ENCODE measurements around the gene TRIM32.
A peak's percentile ranks its signal among the peaks of the same experiment; 100 is the strongest.
"Not testable (repeated sequence)": the region's sequence is repeated elsewhere in the genome, so short reads cannot be mapped to it uniquely, and the experiment has no call there.

TRIM32 gene

DNA sequence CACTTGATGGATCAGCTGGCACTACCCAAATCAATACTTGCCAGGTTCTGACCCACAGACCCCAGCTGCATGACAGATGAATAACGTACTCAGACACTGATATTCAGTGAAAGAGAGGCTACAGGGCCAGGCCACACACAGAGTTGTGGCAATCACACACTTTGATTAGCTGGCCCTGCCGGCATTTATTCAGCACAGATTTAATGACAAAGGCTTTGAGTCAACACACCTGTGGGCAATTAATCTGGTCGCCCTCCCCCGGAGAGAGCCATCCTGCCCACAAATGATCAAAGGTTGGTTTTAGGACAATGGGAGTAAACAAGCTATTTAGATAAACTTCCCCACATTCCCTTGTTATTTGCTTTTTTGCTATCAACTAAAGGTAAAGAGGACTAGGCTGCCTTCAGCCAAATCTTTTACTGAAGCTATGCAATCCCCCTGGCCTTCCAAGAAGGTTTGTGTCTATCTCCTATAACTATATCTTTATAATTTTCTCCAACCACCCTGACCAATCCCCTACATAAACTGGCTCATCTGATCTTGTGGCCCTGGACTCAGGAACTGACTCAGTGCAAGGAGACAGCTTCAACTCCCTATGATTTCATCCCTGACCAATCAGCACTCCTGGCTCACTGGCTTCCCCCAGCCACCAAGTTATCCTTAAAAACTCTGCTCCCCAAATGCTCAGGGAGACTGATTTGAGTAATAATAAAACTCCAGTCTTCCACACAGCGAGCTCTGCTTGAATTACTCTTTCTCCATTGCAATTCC lies 12.7 kb upstream of the TRIM32 start:
- DNase-seq (ENCODE audit: low read depth, low spot score), result no peak
- no peak overlapping the region for H3K27ac ChIP-seq

DNA sequence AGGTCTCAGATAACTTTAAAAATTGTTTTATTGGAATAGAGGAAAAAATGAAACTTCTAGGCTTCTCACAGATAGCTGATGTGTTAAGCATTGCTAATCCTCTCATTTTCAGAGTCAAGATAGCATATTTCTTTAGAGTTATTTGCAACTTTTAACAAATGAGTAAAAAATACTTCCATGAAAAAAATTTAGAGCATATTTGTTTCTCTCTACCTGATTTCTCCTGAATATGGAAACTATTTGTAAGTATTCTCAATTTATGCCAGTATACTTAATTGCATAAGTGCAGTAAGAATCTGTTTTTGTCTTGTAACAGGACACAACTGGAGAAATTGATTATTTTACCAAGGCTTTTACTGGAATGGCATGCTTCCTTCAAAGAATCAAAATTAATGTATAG lies 3.6 kb upstream of the TRIM32 start:
- no peak overlapping the region for H3K27ac ChIP-seq
- no peak for DNase-seq (ENCODE audit: low read depth, low spot score)

DNA sequence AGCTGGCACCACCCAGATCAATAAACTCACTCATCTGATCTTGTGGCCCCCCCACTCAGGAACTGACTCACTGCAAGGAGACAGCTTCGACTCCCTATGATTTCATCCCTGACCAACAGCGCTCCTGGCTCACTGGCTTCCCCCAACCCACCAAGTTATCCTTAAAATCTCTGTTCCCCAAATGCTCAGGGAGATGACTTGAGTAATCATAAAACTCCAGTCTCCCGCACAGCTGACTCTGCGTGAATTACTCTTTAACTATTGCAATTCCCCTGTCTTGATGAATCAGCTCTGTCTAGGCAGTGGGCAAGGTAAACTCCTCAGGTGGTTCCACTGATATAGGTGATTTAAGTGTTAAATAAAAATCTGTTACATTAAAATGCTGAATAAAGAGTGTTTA lies 1.9 kb upstream of the TRIM32 start:
- H3K27ac ChIP-seq, result no peak overlapping the region
- DNase-seq (ENCODE audit: low read depth, low spot score), result no peak

DNA sequence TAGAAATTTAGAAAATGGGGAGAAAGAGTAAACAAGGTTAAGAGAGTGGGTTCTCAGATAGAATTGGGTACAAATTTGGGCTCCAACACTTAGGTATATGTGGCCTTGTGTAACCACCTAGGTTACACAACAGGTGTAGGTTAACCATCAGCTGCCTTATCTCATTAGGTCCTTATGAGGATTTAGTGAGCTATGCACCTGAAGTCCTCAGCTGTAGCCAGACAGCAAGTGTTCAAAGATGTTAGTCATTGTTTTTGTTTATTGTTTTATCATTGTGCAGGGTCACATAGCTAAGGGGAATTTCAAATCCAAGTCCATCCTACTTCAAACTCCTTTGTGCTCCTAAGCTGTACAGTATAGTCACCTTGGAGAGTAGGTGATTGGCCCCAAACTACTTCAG lies 970 bp upstream of the TRIM32 start:
- no peak overlapping the region for H3K27ac ChIP-seq
- no peak for DNase-seq (ENCODE audit: low read depth, low spot score)

DNA sequence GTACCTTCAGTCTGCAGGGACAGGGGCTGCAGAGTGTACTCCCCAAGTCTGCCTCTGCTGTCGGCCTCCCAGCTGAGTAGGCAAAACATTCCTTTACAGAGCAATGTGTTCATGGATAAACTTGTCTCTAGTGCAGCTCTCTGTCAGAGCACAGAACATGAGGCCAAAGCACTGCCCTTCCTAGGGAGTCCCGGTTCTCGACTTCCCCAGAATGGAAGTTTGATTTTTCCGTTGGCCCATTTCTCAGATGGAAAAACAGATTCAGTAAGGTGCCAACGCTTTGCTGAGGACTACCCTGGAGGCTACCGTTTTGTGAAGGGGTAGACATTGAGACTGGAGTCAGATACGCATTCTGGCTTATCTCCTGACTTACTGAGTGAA lies 422 bp upstream of the TRIM32 start:
- H3K27ac ChIP-seq, result no peak overlapping the region
- no peak for DNase-seq (ENCODE audit: low read depth, low spot score)

DNA sequence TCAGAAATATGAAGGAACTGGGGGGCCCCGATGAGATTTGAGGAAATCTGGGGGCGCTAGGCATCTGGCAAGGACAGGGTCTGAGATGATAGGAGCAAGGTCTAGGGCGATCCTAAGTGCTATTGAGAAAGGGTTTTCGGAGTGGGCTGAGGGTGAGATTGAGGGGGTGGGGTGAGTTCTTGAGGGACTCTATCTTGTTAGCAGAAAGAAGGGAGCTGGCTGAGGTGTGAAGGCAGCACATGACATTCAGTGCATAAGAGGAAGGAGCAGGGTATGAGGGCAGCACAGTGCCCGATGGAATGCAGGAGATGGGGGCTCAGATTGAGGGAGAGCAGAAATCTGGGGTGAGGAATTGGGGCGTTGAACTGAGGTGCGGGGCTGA lies 640 bp downstream of the TRIM32 start:
- H3K27ac ChIP-seq, result peak overlapping the region; percentile 13
- DNase-seq (ENCODE audit: low read depth, low spot score), result no peak

DNA sequence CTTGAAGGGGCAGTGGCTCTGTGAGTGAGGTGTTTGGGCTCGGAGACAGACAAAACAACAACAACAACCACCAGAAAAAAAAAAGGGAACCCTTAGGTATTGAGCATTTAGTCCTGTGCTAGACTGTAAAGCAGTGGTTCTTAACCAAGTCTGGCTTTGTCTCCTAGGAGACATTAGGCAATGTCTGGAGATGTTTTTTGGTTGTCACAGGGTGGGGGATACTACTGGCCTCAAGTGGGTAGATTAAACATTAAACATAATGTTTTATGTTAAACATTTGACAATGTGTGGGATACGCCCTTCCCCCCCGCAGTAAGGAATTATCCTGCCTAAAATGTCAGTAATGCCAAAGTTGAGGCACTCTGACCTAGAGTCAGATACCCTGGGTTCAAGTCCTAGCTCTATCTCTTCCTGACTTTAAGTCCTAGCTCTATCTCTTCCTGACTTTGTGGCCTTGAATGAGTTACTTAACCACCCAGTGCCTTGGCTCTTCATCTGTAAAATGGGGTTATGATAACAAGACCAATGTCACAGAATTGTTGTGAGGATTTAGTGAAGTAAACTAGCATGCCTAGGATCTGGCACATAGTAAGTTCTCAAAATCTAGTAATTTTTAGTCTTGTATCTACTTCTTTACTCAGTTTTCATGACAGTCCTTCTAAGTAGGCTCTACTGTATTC lies 1.8 kb downstream of the TRIM32 start:
- DNase-seq (ENCODE audit: low read depth, low spot score), result no peak
- no peak overlapping the region for H3K27ac ChIP-seq

DNA sequence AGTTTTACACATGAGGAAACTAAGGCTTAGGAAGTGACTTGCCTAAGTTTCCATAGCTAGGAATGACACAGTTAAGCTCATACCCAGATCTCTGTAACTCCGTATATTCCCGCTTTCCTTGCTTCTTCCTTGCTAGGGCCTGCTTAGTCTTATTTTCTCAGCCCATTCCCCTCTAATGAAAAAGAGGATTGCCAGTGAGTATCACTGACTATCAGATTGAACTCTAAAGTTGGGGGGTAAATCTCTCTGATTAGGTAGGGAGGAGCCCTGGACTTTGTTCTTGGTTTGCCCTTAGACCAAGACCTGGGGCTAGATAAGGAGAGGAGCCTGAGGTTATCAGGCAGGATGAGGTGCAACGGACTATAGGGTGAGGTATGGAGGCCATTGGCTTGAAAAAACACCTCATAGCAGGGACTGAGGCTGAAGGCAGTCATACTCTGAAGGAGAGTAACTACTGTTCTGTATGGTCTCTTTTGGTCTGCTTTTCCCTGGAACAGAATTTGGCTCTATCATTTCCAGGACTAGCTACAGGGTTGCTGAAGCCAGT lies 2.5 kb downstream of the TRIM32 start:
- H3K27ac ChIP-seq, result no peak overlapping the region
- no peak for DNase-seq (ENCODE audit: low read depth, low spot score)

DNA sequence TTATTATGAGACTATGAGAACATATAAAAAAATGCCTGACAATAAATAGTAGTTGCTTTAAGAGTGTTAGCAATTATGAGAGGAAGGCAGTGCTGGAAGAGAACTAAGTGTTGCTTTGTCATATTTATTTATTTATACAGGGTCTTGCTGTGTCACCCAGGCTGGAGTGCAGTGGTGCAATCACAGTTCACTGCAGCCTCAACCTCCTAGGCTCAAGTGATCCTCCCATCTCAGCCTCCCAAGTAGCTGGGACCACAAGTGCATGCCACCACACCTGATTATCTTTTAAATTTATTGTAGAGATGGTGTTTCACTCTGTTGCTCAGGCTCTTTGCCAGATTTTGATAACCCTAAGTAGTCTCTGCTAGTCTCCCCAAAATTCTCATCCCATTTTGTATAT lies 3.7 kb downstream of the TRIM32 start:
- not testable (repeated sequence) for H3K27ac ChIP-seq; DNase-seq (ENCODE audit: low read depth, low spot score)

DNA sequence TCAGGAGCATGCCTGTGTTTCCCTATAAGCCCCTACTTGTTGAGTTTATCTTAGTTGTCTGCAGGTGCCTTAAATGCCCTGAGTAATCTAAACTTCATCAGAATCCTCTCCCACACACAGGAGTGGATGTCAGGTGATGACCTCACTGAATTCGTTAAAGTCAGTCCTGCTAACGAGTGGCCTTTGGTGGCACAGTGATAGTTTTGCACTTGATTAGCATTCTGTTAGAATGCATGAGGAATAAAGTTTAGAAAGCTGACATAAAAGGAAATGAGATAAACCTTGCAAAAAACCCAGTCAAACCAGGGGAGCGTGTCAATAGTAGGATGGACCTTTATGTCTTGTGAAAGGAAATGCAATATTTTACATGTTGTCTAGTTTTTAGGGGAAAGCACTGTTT lies 4.5 kb downstream of the TRIM32 start:
- peak overlapping the region; percentile 53 for H3K27ac ChIP-seq
- DNase-seq (ENCODE audit: low read depth, low spot score), result no peak

DNA sequence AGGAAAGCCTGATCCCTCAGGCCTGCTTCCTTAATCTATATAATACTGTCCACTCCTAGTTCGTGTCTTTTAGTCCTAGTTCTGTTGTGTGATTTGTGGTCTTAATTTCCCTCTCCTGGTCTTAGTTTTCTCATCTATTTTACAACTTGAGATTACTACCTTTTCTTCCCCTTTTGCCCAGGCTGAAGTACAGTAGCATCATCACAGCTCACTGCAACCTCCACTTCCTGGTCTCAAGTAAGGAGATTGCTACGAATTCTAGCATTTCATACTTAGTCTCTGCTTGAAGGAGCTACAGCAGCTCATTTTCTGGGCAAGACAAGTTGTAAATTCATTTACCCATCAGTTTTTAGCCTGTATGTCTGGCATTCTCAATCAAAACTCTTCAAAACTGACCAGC lies 5.5 kb downstream of the TRIM32 start:
- peak overlapping the region; percentile 53 for H3K27ac ChIP-seq
- DNase-seq (ENCODE audit: low read depth, low spot score), result no peak

DNA sequence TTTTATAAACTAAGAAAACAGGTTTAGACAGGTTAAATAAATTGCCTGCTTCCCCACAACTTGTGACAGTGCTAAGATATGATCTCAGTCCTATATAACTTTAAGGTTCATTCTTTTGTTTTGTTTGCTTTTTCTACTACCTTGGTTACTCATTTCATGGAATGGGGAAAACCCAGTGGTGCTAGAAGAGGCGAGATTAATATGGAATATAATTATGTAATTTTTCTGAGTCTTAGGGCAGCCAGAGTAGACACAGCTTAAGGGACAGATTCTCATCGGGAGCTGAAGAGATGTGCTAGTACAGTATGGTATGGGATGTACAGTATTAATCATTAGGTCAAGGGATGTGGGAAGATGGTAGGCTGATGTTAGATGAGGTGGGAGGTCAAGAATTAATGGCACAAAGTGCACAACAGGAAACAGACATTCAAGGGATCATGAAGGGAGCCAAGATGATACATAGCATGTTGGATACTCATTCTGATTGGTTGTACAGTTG lies 6.2 kb downstream of the TRIM32 start:
- H3K27ac ChIP-seq, result peak overlapping the region; percentile 53

DNA sequence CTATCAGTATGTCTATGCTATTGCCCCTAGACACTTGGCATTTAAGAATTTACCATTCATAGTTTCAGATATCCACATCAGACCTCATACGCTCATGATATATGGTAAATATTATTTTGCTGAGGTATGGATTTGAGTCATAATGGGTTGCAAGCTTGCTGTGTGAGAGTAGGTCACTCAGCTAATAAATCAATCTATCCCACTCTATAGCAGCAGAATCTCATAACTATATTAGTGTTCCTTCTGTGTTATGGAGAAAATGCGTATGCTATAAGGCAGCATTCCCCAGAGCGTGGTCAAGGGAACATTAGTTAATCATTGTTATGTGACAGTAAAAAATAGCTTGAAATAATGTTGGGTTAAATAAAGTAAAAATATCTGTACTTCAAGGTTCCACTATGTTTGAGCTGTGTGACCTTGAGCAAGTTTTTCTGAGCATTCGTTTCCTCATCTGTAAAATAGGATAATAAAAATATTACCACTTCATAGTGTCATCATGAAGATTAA lies 7.7 kb downstream of the TRIM32 start:
- DNase-seq (ENCODE audit: low read depth, low spot score), result no peak
- H3K27ac ChIP-seq, result no peak overlapping the region

More for the DNA sequence above, 6.2 kb downstream of the TRIM32 start:
- peak; percentile 63 for DNase-seq (ENCODE audit: low read depth, low spot score)

DNA sequence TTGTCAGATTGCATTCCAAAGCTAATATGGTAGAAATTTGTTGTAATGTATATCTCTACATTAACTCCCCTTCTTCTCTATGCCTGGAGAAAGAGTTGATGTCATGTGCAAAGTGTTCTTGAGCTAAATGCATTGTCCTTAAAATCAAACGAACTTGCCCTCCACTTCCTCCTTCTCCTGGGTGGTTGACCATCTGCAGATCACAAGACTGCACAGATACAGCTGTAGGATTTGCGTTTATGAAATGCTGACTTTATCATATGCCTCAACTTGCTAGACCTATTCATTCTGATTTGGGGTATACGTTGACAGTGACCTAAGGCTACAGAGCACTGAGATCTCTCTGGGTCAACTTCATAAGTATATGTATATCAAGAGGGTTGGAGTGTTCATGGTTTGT lies 8.3 kb downstream of the TRIM32 start:
- no peak overlapping the region for H3K27ac ChIP-seq
- no peak for DNase-seq (ENCODE audit: low read depth, low spot score)

DNA sequence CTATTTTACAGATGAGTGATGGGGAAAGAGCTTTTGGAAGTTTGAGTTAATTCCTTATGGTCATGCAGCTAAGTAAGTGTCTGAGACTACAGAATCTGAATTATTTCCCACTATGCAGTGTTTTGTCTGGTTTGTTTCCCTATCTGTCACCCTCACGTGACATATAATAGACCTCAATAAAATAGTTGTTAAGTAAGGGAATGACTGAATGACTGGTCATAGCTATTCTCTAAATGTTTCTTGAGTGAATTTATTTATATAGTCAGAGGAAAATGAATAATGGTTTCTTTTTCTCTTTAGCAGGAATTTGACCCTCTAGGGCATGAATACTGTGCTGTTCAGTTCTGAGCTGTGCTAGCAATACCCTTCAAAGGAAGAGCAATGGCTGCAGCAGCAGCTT lies 10.3 kb downstream of the TRIM32 start:
- no peak overlapping the region for H3K27ac ChIP-seq
- peak; percentile 14 for DNase-seq (ENCODE audit: low read depth, low spot score)

DNA sequence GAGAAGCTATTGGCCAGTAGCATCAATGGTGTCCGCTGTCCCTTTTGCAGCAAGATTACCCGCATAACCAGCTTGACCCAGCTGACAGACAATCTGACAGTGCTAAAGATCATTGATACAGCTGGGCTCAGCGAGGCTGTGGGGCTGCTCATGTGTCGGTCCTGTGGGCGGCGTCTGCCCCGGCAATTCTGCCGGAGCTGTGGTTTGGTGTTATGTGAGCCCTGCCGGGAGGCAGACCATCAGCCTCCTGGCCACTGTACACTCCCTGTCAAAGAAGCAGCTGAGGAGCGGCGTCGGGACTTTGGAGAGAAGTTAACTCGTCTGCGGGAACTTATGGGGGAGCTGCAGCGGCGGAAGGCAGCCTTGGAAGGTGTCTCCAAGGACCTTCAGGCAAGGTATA lies 10.8 kb downstream of the TRIM32 start:
- no peak overlapping the region for H3K27ac ChIP-seq
- no peak for DNase-seq (ENCODE audit: low read depth, low spot score)

DNA sequence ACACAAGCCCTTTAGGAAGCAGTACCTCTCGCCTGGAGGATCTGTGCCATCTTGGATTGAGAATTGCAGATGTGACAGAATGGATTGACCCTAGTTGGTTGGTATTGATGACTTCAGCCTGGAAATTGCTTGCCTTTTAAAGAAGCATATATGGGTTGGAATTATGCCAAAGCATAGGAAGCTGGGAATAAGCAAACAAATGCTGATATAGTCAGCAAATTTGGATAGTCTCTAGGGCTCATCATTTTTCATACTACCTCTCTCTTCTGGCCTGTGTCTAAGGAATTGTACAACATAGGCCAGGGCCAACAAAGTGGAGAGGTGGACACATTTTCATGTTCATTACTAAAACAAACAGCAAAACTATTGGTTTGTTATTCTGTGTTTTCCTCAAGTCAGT lies 13.2 kb downstream of the TRIM32 start:
- no peak for DNase-seq (ENCODE audit: low read depth, low spot score)
- H3K27ac ChIP-seq, result no peak overlapping the region

DNA sequence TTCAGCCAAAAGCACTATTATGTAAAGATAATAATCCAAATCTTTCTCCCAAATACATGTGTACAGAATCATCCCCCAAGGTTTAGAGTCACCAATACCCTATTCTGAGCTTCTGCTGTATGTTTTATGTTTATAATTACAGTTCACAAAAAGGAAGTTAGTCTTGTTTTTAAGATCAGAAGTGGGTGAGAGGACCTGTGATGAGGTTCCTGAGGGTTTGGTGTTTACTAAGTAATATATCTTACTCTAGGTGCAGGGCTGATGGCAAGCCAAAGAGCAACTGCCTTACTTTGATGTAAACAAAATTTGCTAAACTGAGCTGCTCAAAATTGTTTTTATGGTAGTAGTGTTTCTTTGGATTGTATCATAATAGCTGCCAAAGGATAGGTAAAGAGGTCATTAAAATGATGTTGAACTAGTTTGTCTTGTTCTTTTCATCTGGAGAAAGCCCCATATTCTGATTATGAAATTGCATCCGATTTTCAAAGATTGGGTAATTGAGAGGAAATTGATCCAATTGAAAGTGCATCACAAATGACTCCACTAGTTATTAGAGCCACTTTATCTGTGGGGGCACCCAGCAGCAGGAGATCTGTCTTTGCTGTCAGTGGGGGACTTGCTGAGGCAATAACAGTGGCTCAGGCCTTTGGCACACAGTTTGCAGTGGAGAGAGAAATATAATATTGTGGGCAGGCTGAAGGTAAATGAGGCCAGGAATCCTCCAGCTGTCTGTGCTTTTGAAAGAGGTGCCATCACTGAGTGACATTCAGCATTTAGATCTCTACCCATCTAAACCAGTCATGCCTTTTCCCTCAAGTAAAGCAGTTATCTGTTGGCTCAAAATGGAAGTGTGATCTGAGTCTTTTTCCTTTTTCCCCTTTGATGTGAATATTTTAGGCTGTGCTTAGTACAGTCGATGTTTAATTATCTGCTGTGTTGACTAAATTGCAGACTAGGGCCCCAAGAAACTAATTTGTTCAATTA lies 14.1 kb downstream of the TRIM32 start:
- H3K27ac ChIP-seq, result peak overlapping the region; percentile 27
- no peak for DNase-seq (ENCODE audit: low read depth, low spot score)

DNA sequence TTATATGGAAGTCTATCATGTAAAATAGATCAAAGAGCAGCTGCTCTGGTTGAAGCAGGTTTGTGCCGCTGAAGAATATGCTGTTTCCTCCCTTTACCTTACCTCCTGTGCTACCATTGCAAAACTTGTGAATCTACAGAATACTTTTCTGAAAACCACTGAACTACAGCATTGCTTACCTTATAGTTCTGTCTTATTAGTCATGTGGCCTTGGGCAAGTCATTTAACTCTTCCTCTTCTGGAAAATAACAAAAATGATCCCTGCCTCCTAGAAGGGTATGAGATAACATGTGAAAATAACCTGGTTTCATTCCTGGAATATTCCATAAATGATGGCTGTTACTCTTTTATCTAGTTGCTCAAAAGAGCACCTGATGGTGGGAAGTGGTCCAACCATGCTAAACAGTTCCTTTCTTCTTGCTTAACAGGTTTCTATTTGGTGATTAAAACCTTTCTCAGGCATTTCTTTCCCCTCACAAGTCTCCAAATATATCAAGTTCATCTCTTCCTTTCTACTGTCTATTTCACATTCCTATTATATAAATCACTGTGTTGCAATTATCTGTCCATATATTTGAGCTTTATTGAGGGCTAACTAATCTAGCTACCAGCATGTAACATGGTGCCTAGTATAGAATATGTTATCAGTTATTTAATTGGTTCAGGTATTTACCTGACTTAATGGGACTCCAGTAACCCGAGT lies 15.0 kb downstream of the TRIM32 start:
- peak overlapping the region; percentile 27 for H3K27ac ChIP-seq
- no peak for DNase-seq (ENCODE audit: low read depth, low spot score)

DNA sequence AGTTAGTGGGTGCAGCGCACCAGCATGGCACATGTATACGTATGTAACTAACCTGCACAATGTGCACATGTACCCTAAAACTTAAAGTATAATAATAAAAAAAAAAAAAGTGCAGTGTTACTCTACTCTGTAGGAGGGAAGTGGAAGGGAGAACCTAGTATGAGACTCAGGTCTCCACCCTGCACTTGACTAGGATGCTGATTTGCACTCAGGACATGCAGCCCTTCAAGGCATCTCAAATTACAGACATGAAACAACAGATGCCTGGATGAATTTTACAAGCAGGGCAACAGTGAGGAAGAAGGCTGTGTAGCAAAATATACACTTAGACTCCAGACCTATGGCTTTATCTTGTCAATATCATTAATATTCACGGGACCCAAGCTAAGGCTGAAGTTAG lies 16.5 kb downstream of the TRIM32 start:
- no peak for DNase-seq (ENCODE audit: low read depth, low spot score)
- H3K27ac ChIP-seq, result no peak overlapping the region

Data from epithelial cell of prostate (primary cell).